Gastroesophageal sphincter (tissue), 4 donors: Measurements from ENCODE around the gene ARHGAP24. TPM values are rescaled to one million over a fixed set of nuclear protein-coding genes. Genes with fewer than 3 reads are reported as not detected.

ENCODE experiments used
- ATAC-seq: fragments of 150-250 bp; one replicate; pipeline ENCODE4 v1.9.1; 2016; ENCODE audit warnings: mild to moderate bottlenecking, moderate library complexity
- H3K27ac ChIP-seq, 4 donors: fragments of 200-600 bp; sonication (generic) in 3 of 4; 1 replicate in 3 of 4; 2 replicates in 1 of 4; pipeline ENCODE4 v1.5.1; 2016 to 2019
- H3K27me3 ChIP-seq: fragments of 200-600 bp; sonication (generic); one replicate; pipeline ENCODE4 v1.5.1; 2019
- H3K36me3 ChIP-seq, 2 donors: fragments of 200-600 bp; sonication (generic); one replicate each; pipeline ENCODE4 v1.5.1; 2019; ENCODE audit warnings: control low read depth in 1 of 2
- H3K4me1 ChIP-seq, 3 donors: fragments of 200-600 bp; sonication (generic); 1 replicate in 2 of 3; 2 replicates in 1 of 3; pipeline ENCODE4 v1.5.1; 2016 to 2019; ENCODE audit warnings: control low read depth in 2 of 3
- H3K4me3 ChIP-seq, 2 donors: fragments of 200-600 bp; sonication (generic); one replicate each; pipeline ENCODE4 v1.5.1; 2019; ENCODE audit warnings: mild to moderate bottlenecking in 1 of 2, moderate library complexity in 1 of 2
- H3K9me3 ChIP-seq, 3 donors: fragments of 200-600 bp; sonication (generic); one replicate each; pipeline ENCODE4 v1.5.1; 2017 to 2019; ENCODE audit warnings: control low read depth in 2 of 3
- EP300 ChIP-seq: sonication (generic); formaldehyde crosslinking; IDR thresholded peaks from one replicate; pipeline ENCODE4 v1.6.1; 2017; ENCODE audit warnings: antibody characterized with exemption, mild to moderate bottlenecking
- POLR2A ChIP-seq, 2 donors: fragments of 450-650 bp; IDR thresholded peaks; one replicate each; pipeline ENCODE4 v1.6.1; 2017; ENCODE audit warnings: antibody characterized with exemption in 2 of 2, mild to moderate bottlenecking in 2 of 2, moderate library complexity in 1 of 2
- POLR2AphosphoS5 ChIP-seq: sonication (generic); formaldehyde crosslinking; IDR thresholded peaks from one replicate; pipeline ENCODE4 v1.6.1; 2017; ENCODE audit warnings: antibody characterized with exemption
- WGBS, 2 donors: methylation state at CpG; one replicate each; pipeline ENCODE4 v1.1.5; 2018; ENCODE audit warnings: low coverage in 1 of 2; 5-methylcytosine and 5-hydroxymethylcytosine counted together
- total RNA-seq, 4 donors: library from RNA; depleted of rRNA; stranded (reverse); fragments of >200 nt; gene quantifications; one replicate each; pipeline ENCODE4 v1.1.0, GENCODE V29; 2016
- TF ChIP-seq, protein P1 (sequence below), 4 experiments: fragments of 200-600 bp in 2 of 4; fragments of 450-650 bp in 2 of 4; sonication (generic) in 1 of 4; IDR thresholded peaks; one replicate each; pipeline ENCODE4 v1.5.1; 2017 to 2019; ENCODE audit warnings: antibody characterized with exemption in 4 of 4, mild to moderate bottlenecking in 2 of 4, moderate library complexity in 2 of 4

Gene ARHGAP24
- total RNA-seq, 4 donors from 2014 or later, result 24.4 to 38.6 (median 34.3) TPM

GRCh38 chr4:85870298-85871083 is 395.5 kb downstream of the ARHGAP24 start:
- H3K4me1 ChIP-seq, result peaks cover 12 to 26% (median 13%) of the 10 kb centered on the region in 3 donors
- no peaks in the 10 kb centered on the region for H3K36me3 ChIP-seq
- no peak overlapping the region for H3K4me3 ChIP-seq
- H3K9me3 ChIP-seq, result no peaks in the 10 kb centered on the region
- peak; percentile 28 for ATAC-seq
- TF ChIP-seq POLR2AphosphoS5 (no peak), POLR2A (IDR thresholded peaks at IDR 0.05) (no peak), EP300 (no peak)
- TF ChIP-seq, protein P1, sequence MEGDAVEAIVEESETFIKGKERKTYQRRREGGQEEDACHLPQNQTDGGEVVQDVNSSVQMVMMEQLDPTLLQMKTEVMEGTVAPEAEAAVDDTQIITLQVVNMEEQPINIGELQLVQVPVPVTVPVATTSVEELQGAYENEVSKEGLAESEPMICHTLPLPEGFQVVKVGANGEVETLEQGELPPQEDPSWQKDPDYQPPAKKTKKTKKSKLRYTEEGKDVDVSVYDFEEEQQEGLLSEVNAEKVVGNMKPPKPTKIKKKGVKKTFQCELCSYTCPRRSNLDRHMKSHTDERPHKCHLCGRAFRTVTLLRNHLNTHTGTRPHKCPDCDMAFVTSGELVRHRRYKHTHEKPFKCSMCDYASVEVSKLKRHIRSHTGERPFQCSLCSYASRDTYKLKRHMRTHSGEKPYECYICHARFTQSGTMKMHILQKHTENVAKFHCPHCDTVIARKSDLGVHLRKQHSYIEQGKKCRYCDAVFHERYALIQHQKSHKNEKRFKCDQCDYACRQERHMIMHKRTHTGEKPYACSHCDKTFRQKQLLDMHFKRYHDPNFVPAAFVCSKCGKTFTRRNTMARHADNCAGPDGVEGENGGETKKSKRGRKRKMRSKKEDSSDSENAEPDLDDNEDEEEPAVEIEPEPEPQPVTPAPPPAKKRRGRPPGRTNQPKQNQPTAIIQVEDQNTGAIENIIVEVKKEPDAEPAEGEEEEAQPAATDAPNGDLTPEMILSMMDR (IDR thresholded peaks at IDR 0.05), result no peak
- H3K27ac ChIP-seq, result no peak overlapping the region
- H3K27me3 ChIP-seq, result no peaks in the 10 kb centered on the region
- WGBS, 2 donors, result 78 to 100% methylated on average over 2 of the region's 2 CpGs

- no peak for ATAC-seq
- no peaks in the 10 kb centered on the region for H3K4me1 ChIP-seq
- no peak overlapping the region for H3K27ac ChIP-seq
- TF ChIP-seq, protein P1 (IDR thresholded peaks at IDR 0.05), result no peak
- WGBS, 2 donors, result 63 to 92% methylated on average over 1 of the region's 1 CpG
- no peak overlapping the region for H3K4me3 ChIP-seq
- no peaks in the 10 kb centered on the region for H3K36me3 ChIP-seq
- no peaks in the 10 kb centered on the region for H3K9me3 ChIP-seq
- no peaks in the 10 kb centered on the region for H3K27me3 ChIP-seq
Measured at GRCh38 chr4:85873566-85873965, 398.6 kb downstream of the ARHGAP24 start.

GRCh38 chr4:85879518-85879917 is 404.6 kb downstream of the ARHGAP24 start:
- H3K9me3 ChIP-seq, result no peaks in the 10 kb centered on the region
- H3K4me1 ChIP-seq, result no peaks in the 10 kb centered on the region
- ATAC-seq, result no peak
- H3K27me3 ChIP-seq, result no peaks in the 10 kb centered on the region
- TF ChIP-seq EP300, result no peak
- no peak for TF ChIP-seq POLR2A (IDR thresholded peaks at IDR 0.05)
- TF ChIP-seq, protein P1 (IDR thresholded peaks at IDR 0.05), result no peak
- no peaks in the 10 kb centered on the region for H3K36me3 ChIP-seq
- no peak overlapping the region for H3K4me3 ChIP-seq
- H3K27ac ChIP-seq, result no peak overlapping the region
- 77% methylated on average over 3 of the region's 3 CpGs; no CpG with 5 or more reads in 1 of the 2 donors for WGBS, 2 donors

DNA sequence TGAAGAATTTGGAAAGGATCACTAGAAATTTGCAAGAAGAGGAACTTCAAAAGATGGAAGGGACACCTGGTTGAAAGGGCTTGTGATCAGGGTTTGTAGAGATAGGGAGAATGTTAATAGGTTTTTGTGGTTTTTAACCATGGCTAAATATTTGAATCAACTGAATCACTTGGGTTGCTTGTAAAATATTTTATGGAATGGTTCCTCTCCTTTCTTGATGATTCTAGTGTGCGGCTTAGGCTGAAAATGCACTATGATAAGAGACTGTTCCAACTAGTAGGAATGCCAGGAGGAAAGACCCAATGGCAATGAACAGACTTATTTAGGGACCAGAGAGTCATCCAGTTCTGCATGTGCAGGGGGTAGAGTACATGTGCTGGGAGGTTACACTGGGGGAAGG is 408.2 kb downstream of the ARHGAP24 start:
- H3K36me3 ChIP-seq, result no peaks in the 10 kb centered on the region
- H3K27ac ChIP-seq, result no peak overlapping the region
- 89% methylated on average over 1 of the region's 1 CpG; no CpG with 5 or more reads in 1 of the 2 donors for WGBS, 2 donors
- H3K27me3 ChIP-seq, result no peaks in the 10 kb centered on the region
- no peak for ATAC-seq
- H3K9me3 ChIP-seq, result no peaks in the 10 kb centered on the region
- H3K4me1 ChIP-seq, result no peaks in the 10 kb centered on the region
- H3K4me3 ChIP-seq, result no peak overlapping the region
- TF ChIP-seq POLR2A (IDR thresholded peaks at IDR 0.05) (no peak), EP300 (no peak), POLR2AphosphoS5 (no peak)
- TF ChIP-seq, protein P1 (IDR thresholded peaks at IDR 0.05), result no peak

DNA sequence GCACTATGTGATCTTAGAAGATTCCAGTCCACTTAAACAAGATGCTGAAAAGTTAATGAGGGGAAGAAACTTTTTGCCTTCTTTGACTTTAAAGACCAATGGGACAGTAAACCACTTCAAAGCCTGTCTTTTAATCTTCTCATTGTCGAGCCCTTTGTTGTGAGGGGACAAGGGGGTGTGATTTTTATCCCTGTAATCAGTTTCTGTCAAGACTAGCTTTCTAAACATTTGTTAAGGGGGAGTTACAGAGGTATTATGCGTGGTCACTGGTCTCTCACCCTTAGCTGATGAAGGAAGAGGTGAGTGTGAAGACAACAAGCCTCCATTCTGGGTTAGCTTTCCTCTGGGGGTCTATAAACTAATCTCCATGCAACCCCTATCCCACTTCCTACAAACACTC is 409.3 kb downstream of the ARHGAP24 start:
- H3K9me3 ChIP-seq, result no peaks in the 10 kb centered on the region
- H3K4me1 ChIP-seq, result no peaks in the 10 kb centered on the region
- no peaks in the 10 kb centered on the region for H3K27me3 ChIP-seq
- TF ChIP-seq, protein P1 (IDR thresholded peaks at IDR 0.05), result no peak
- no peak for TF ChIP-seq EP300
- no peak for TF ChIP-seq POLR2AphosphoS5
- TF ChIP-seq POLR2A (IDR thresholded peaks at IDR 0.05), result no peak
- no peak overlapping the region for H3K4me3 ChIP-seq
- no peaks in the 10 kb centered on the region for H3K36me3 ChIP-seq
- ATAC-seq, result no peak
- H3K27ac ChIP-seq, result no peak overlapping the region
- WGBS, 2 donors, result 17 to 59% methylated on average over 1 to 2 of the region's 2 CpGs
